IMR-90 (cell line): ENCODE data around the gene PLXDC1. TPM values are rescaled to one million over a fixed set of nuclear protein-coding genes. Genes with fewer than 3 reads are reported as not detected.

Source experiments
- ATAC-seq: fragments of 200-7000 bp; cut with Tn5 transposase; 2 replicates; pipeline ENCODE4 v1.9.1; 2020; ENCODE audit warnings: low read depth, mild to moderate bottlenecking, moderate library complexity
- BruUV-seq: library from RNA; stranded (reverse); fragments of 400-500 nt; replicated peaks from 2 replicates; lab custom pipeline; 2021; lab: Mats Ljungman, UMichigan
- CTCF ChIA-PET: fragments of 300-600 bp; formaldehyde crosslinking; extraction: SDS; loops from one replicate; lab custom pipeline; 2021; ENCODE audit warnings: antibody characterized with exemption; lab: Yijun Ruan, JAX
- POLR2A ChIA-PET: fragments of 300-600 bp; sonication (Branson Sonifier 250); formaldehyde crosslinking; loops from one replicate; lab custom pipeline; 2022; ENCODE audit warnings: antibody characterized with exemption; ENCODE audit not compliant: unreplicated experiment; lab: Charles Lee
- DNase-seq: peaks from one replicate; pipeline ENCODE4 v3.0.0; 2013
- H2AFZ ChIP-seq: replicated peaks from 2 replicates; pipeline ENCODE3; 2013; ENCODE audit warnings: low read length, mild to moderate bottlenecking; ENCODE audit not compliant: poor library complexity
- H2AK5ac ChIP-seq: 2 replicates; pipeline ENCODE4 v1.6.1; 2013; ENCODE audit warnings: low read depth, low read length, inconsistent platforms
- H2AK9ac ChIP-seq: replicated peaks from 2 replicates; pipeline ENCODE3; 2013; ENCODE audit warnings: mild to moderate bottlenecking, low read depth, low read length, moderate library complexity; ENCODE audit not compliant: poor library complexity
- H2BK120ac ChIP-seq: 2 replicates; pipeline ENCODE4 v1.6.1; 2013; ENCODE audit warnings: low read depth, low read length, inconsistent platforms
- H2BK15ac ChIP-seq: 3 replicates; pipeline ENCODE4 v1.6.1; 2013; ENCODE audit warnings: low read depth, low read length, inconsistent platforms
- H2BK20ac ChIP-seq: 2 replicates; pipeline ENCODE4 v1.6.1; 2013; ENCODE audit warnings: low read depth, mild to moderate bottlenecking, inconsistent platforms, low read length, moderate library complexity
- H2BK5ac ChIP-seq: 2 replicates; pipeline ENCODE4 v1.6.1; 2013; ENCODE audit warnings: mild to moderate bottlenecking, low read depth, low read length, inconsistent platforms; ENCODE audit not compliant: poor library complexity, severe bottlenecking
- H3K14ac ChIP-seq: replicated peaks from 2 replicates; pipeline ENCODE4 v1.6.1; 2013; ENCODE audit warnings: low read depth, low read length, inconsistent platforms
- H3K18ac ChIP-seq: 2 replicates; pipeline ENCODE4 v1.6.1; 2013; ENCODE audit warnings: low read depth, low read length, control low read depth
- H3K23ac ChIP-seq: 2 replicates; pipeline ENCODE4 v1.6.1; 2013; ENCODE audit warnings: low read depth, low read length, inconsistent platforms
- H3K27ac ChIP-seq: 2 replicates; pipeline ENCODE4 v1.5.1; 2013; ENCODE audit warnings: mild to moderate bottlenecking, control low read depth, low read length; ENCODE audit not compliant: insufficient read depth
- H3K27me3 ChIP-seq: 2 replicates; pipeline ENCODE4 v1.6.1; 2013; ENCODE audit warnings: low read length; ENCODE audit not compliant: control insufficient read depth, insufficient read depth
- H3K36me3 ChIP-seq: 2 replicates; pipeline ENCODE4 v1.6.1; 2013; ENCODE audit warnings: low read length, mixed read lengths; ENCODE audit not compliant: control insufficient read depth, insufficient read depth
- H3K4ac ChIP-seq: 2 replicates; pipeline ENCODE4 v1.6.1; 2013; ENCODE audit warnings: low read depth, low read length, inconsistent platforms
- H3K4me1 ChIP-seq: 2 replicates; pipeline ENCODE4 v1.6.1; 2013; ENCODE audit warnings: low read length, mixed read lengths; ENCODE audit not compliant: control insufficient read depth, insufficient read depth
- H3K4me2 ChIP-seq: 2 replicates; pipeline ENCODE4 v1.6.1; 2013; ENCODE audit warnings: low read depth, mild to moderate bottlenecking, control low read depth, low read length, moderate library complexity
- H3K4me3 ChIP-seq: 2 replicates; pipeline ENCODE4 v1.5.1; 2013; ENCODE audit warnings: low read depth, mild to moderate bottlenecking, control low read depth, low read length, moderate library complexity; ENCODE audit not compliant: insufficient read depth
- H3K56ac ChIP-seq: 2 replicates; pipeline ENCODE4 v1.6.1; 2013; ENCODE audit warnings: low read length, inconsistent platforms; ENCODE audit not compliant: insufficient read depth; ENCODE audit errors: extremely low read depth
- H3K79me1 ChIP-seq, 2 experiments: 2 replicates each; pipeline ENCODE4 v1.6.1; 2013; ENCODE audit warnings: low read length in 2 of 2, inconsistent platforms in 1 of 2, low read depth in 1 of 2
- H3K9ac ChIP-seq: 2 replicates; pipeline ENCODE4 v1.6.1; 2013; ENCODE audit warnings: low read depth, low read length, control low read depth
- H3K9me1 ChIP-seq: 2 replicates; pipeline ENCODE4 v1.6.1; 2013; ENCODE audit warnings: low read length, inconsistent platforms; ENCODE audit not compliant: insufficient read depth
- H3K9me3 ChIP-seq: 2 replicates; pipeline ENCODE4 v1.6.1; 2013; ENCODE audit warnings: low read length; ENCODE audit not compliant: control insufficient read depth, insufficient read depth
- H4K20me1 ChIP-seq: 2 replicates; pipeline ENCODE4 v1.6.1; 2013; ENCODE audit warnings: low read length, inconsistent platforms; ENCODE audit not compliant: insufficient read depth
- H4K5ac ChIP-seq: 2 replicates; pipeline ENCODE4 v1.6.1; 2013; ENCODE audit warnings: mild to moderate bottlenecking, low read depth, low read length, control low read depth
- H4K8ac ChIP-seq, 2 experiments: 2 replicates each; pipeline ENCODE4 v1.6.1; 2013; ENCODE audit warnings: low read depth in 2 of 2, low read length in 2 of 2, control low read depth in 1 of 2, inconsistent platforms in 1 of 2
- H4K91ac ChIP-seq: 2 replicates; pipeline ENCODE4 v1.6.1; 2013; ENCODE audit warnings: low read depth, low read length, inconsistent platforms; ENCODE audit not compliant: insufficient read depth
- CEBPB ChIP-seq: IDR thresholded peaks from 2 replicates; pipeline ENCODE4 v1.6.1; 2012; ENCODE audit warnings: low read depth, low read length, improper control_type of control experiment
- CHD1 ChIP-seq: IDR thresholded peaks from 2 replicates; pipeline ENCODE4 v1.6.1; 2012; ENCODE audit warnings: low read depth, low read length, improper control_type of control experiment
- CTCF ChIP-seq: conservative IDR thresholded peaks from 2 replicates; pipeline ENCODE4 v1.5.1; 2012; ENCODE audit warnings: mild to moderate bottlenecking, low read depth, low read length, improper control_type of control experiment
- MAZ ChIP-seq: IDR thresholded peaks from 2 replicates; pipeline ENCODE4 v1.6.1; 2012; ENCODE audit warnings: low read depth, mild to moderate bottlenecking, low read length, improper control_type of control experiment, moderate library complexity, borderline replicate concordance
- NFE2L2 ChIP-seq: fragments of 150-350 bp; IDR thresholded peaks from 2 replicates; pipeline ENCODE4 v1.6.1; 2016; ENCODE audit warnings: low read depth, mild to moderate bottlenecking, low read length
- POLR2A ChIP-seq: IDR thresholded peaks from 2 replicates; pipeline ENCODE4 v1.6.1; 2012; ENCODE audit warnings: mild to moderate bottlenecking, low read depth, low read length
- RAD21 ChIP-seq: IDR thresholded peaks from 2 replicates; pipeline ENCODE4 v1.6.1; 2012; ENCODE audit warnings: low read length, improper control_type of control experiment
- RCOR1 ChIP-seq: IDR thresholded peaks from 2 replicates; pipeline ENCODE4 v1.6.1; 2012; ENCODE audit warnings: mild to moderate bottlenecking, low read length, improper control_type of control experiment; ENCODE audit not compliant: insufficient replicate concordance
- SMC3 ChIP-seq: fragments of 150-350 bp; IDR thresholded peaks from 2 replicates; pipeline ENCODE4 v1.6.1; 2016; ENCODE audit warnings: low read depth, mild to moderate bottlenecking, antibody characterized with exemption, low read length, moderate library complexity
- WGBS, 2 experiments: methylation state at CpG; one replicate each; pipeline versions ENCODE4 v1.1.5 to v1.1.7; 2013; ENCODE audit warnings: missing lambda C conversion rate in 2 of 2; ENCODE audit not compliant: insufficient read length in 1 of 2; ENCODE audit errors: extremely low coverage in 2 of 2; 5-methylcytosine and 5-hydroxymethylcytosine counted together
- dilution Hi-C: fragments of 300-500 bp; cut with HindIII; formaldehyde crosslinking; loops from one replicate; pipeline ENCODE4 v1.14.3; 2018; ENCODE audit warnings: low sequenced_read_pairs; ENCODE audit not compliant: unreplicated experiment
- in situ Hi-C: fragments of 300-500 bp; cut with MboI; formaldehyde crosslinking; loops from 3 replicates; pipeline ENCODE4 v1.14.3; 2019; ENCODE audit warnings: low sequenced_read_pairs, inconsistent platforms, mixed read lengths
- intact Hi-C: fragments of 100-400 bp; cut with micrococcal nuclease; formaldehyde crosslinking; loops from 2 replicates; pipeline ENCODE4 v1.10.0; 2022
- polyA plus RNA-seq, 3 experiments: library from polyadenylated mRNA; depleted of rRNA; stranded (reverse); fragments of >200 nt; gene quantifications; 2 replicates each; pipeline ENCODE4 v1.2.3, GENCODE V29; 2012; ENCODE audit warnings: low replicate concordance in 1 of 3
- total RNA-seq: library from RNA; depleted of rRNA; stranded (reverse); fragments of >200 nt; gene quantifications from 2 replicates; pipeline ENCODE4 v1.2.3, GENCODE V29; 2012

Gene PLXDC1
- total and polyA plus RNA-seq, 2 of the 4 experiments (the other 2 are of a cell fraction) = under 0.01 to 0.50 TPM

DNA sequence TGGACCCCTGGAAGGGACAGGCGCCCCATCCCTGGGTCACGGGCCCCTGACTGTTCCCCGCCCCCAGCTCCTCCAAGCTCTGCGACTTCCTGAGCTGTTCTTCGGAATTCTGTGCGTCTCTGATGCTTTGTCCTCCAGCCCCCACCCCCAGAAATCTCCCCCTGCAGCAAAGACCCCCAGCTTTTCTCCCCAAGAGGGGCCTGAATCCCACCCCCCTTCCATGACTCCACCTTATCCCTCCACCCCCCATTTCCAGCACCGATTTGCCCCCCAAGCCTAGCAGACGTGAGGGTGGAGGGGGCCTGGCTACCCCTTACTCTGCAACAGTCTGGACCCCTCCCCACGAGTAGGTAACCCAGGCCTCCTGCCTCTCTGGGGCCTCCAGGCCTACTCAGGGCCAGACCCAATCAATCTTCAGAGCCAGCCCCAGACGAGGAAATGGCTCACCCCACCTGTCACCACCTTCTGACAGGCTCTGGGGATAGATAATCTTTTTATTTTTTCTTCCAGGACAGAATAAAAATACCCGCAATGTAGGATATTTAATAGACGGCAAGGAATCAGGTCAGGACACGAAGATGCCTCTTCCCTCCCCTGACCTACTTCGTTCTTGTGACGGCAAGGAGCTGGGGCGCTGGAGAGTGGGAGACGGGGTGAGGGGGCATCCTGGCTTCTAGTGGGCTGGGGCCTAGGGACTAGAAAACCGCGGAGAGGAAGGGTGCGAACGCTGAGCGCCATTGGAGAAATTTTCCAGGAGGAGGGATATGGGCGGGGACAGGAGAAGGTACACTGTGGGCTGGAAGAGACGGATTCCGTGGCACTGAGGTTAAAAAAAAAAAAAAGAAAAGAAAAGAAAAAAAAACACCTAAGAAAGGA is 744 bp upstream of the PLXDC1 start:
- BruUV-seq = no TSS peak
- 13% methylated on average over 3 of the region's 25 CpGs; no CpG with 5 or more reads in 1 of the 2 experiments for WGBS, 2 experiments
- Histone ChIP-seq H3K4ac (no peak overlapping the region), H3K56ac (no peak overlapping the region), H3K9me3 (no peaks in the 10 kb centered on the region), H3K79me1 (no peaks in the 10 kb centered on the region), H2BK5ac (no peak overlapping the region), H3K9me1 (no peaks in the 10 kb centered on the region), H3K9ac (no peak overlapping the region), H2AK5ac (no peak overlapping the region), H2BK15ac (no peak overlapping the region), H2AFZ (peak overlapping the region; percentile 82), H3K36me3 (no peaks in the 10 kb centered on the region), H3K4me3 (no peak overlapping the region), H3K14ac (no peak overlapping the region), H4K8ac (no peak overlapping the region; a peak in 1 of 4 replicates), H3K27me3 (peaks cover 20% of the 10 kb centered on the region), H2BK120ac (no peak overlapping the region), H3K23ac (no peak overlapping the region), H3K4me1 (peaks cover 2% of the 10 kb centered on the region), H3K18ac (no peak overlapping the region), H3K4me2 (peak overlapping the region; percentile 61), H4K5ac (no peak overlapping the region), H2AK9ac (no peak overlapping the region), H4K20me1 (peaks cover 4% of the 10 kb centered on the region; the same call in 1 of the 2 replicates), H3K27ac (no peak overlapping the region), H2BK20ac (no peak overlapping the region), H4K91ac (no peak overlapping the region)
- no peak for TF ChIP-seq POLR2A
- TF ChIP-seq MAZ = no peak
- TF ChIP-seq SMC3 = no peak
- no peak for TF ChIP-seq NFE2L2
- no peak for TF ChIP-seq RAD21
- no peak for TF ChIP-seq CTCF
- TF ChIP-seq RCOR1 = no peak
- TF ChIP-seq CEBPB = no peak
- TF ChIP-seq CHD1 = no peak
- DNase-seq = no peak
- ChIA-PET CTCF (interaction anchor here (0.6 to 2.6 kb wide), 14 partner anchors 12 to 321 kb away, joined by 3 to 53 read pairs (median 4); partner anchors contain the start of gene LASP1NB), POLR2A (no interaction called here)
- intact Hi-C loops (loop anchor here (2.0 kb wide), 1 partner anchor 235 kb away; no protein-coding TSS in a partner anchor), in situ Hi-C loops (loop anchor here (5.0 kb wide), 1 partner anchor 170 kb away; no protein-coding TSS in a partner anchor), dilution Hi-C loops (no loop called here)
- no peak for ATAC-seq
